GM12878 (cell line): ENCODE data around the gene CCDC182. TPM values are rescaled to one million over a fixed set of nuclear protein-coding genes. Genes with fewer than 3 reads are reported as not detected.

Source experiments
- ATAC-seq: fragments of 200-7000 bp; cut with Tn5 transposase; 3 replicates; pipeline ENCODE4 v1.9.1; 2020; ENCODE audit warnings: mild to moderate bottlenecking, moderate library complexity
- BruUV-seq: library from RNA; stranded (reverse); fragments of 400-500 nt; replicated peaks from 2 replicates; lab custom pipeline; 2021; lab: Mats Ljungman, UMichigan
- CTCF ChIA-PET: fragments of 300-600 bp; sonication (Branson Sonifier 250); formaldehyde crosslinking; extraction: SDS; loops from one replicate; lab custom pipeline; 2021; ENCODE audit warnings: inconsistent platforms; lab: Yijun Ruan, JAX
- POLR2A ChIA-PET: fragments of 350-600 bp; formaldehyde crosslinking; extraction: SDS; loops from one replicate; lab custom pipeline; 2021; ENCODE audit warnings: inconsistent platforms; lab: Charles Lee
- RAD21 ChIA-PET: fragments of 300-600 bp; sonication (Branson Sonifier 250); formaldehyde crosslinking; loops from one replicate; lab custom pipeline; 2023; ENCODE audit warnings: antibody characterized with exemption; ENCODE audit not compliant: unreplicated experiment; lab: Charles Lee
- SMC1A ChIA-PET: fragments of 300-600 bp; sonication (Branson Sonifier 250); formaldehyde crosslinking; loops from one replicate; lab custom pipeline; 2023; ENCODE audit not compliant: unreplicated experiment, uncharacterized antibody; lab: Charles Lee
- DNase-seq: peaks from one replicate; pipeline ENCODE4 v3.0.0-alpha.2; 2011; ENCODE audit warnings: low read depth, low spot score
- FAIRE-seq: peaks from 3 replicates; lab custom pipeline; 2011; peaks lifted over from hg19 to GRCh38; lab: Jason Lieb, UNC
- H2AFZ ChIP-seq: 2 replicates; pipeline ENCODE4 v1.6.0; 2011; ENCODE audit warnings: low read depth, low read length, control low read depth; ENCODE audit not compliant: control insufficient read depth
- H3K27ac ChIP-seq: 2 replicates; pipeline ENCODE4 v1.5.1; 2011; ENCODE audit warnings: control low read depth; ENCODE audit not compliant: control insufficient read depth, insufficient read depth
- H3K27me3 ChIP-seq, 2 experiments: replicated peaks in 1 of 2; 2 replicates each; pipeline versions ENCODE4 v1.6.0 to v1.6.1; 2011; ENCODE audit warnings: low read length in 1 of 2; ENCODE audit not compliant: control insufficient read depth in 2 of 2, insufficient read depth in 2 of 2
- H3K36me3 ChIP-seq, 2 experiments: 2 replicates each; pipeline ENCODE4 v1.5.1; 2011; ENCODE audit warnings: low read length in 1 of 2; ENCODE audit not compliant: control insufficient read depth in 2 of 2, insufficient read depth in 2 of 2
- H3K4me1 ChIP-seq: 2 replicates; pipeline ENCODE4 v1.6.1; 2011; ENCODE audit warnings: mild to moderate bottlenecking, low read length, moderate library complexity, mixed read lengths; ENCODE audit not compliant: control insufficient read depth, insufficient read depth
- H3K4me2 ChIP-seq: 2 replicates; pipeline ENCODE4 v1.6.0; 2011; ENCODE audit warnings: control low read depth; ENCODE audit not compliant: control insufficient read depth, insufficient read depth
- H3K4me3 ChIP-seq: fragments of 200-600 bp; sonication (generic); 2 replicates; pipeline ENCODE4 v1.5.1; 2016
- H3K79me2 ChIP-seq: 2 replicates; pipeline ENCODE4 v1.6.0; 2011; ENCODE audit warnings: low read length; ENCODE audit not compliant: control insufficient read depth, insufficient read depth
- H3K9ac ChIP-seq: 2 replicates; pipeline ENCODE4 v1.8.0; 2011; ENCODE audit warnings: low read length, control low read depth, mixed read lengths; ENCODE audit not compliant: control insufficient read depth, insufficient read depth
- H3K9me3 ChIP-seq: replicated peaks from 3 replicates; pipeline ENCODE4 v1.5.1; 2011; ENCODE audit warnings: mild to moderate bottlenecking, low read length; ENCODE audit not compliant: control insufficient read depth, insufficient read depth
- H4K20me1 ChIP-seq: 2 replicates; pipeline ENCODE4 v1.6.0; 2011; ENCODE audit not compliant: control insufficient read depth, insufficient read depth
- CHD2 ChIP-seq: IDR thresholded peaks from 2 replicates; pipeline ENCODE4 v1.6.1; 2011; ENCODE audit warnings: low read depth, low read length, improper control_type of control experiment, borderline replicate concordance
- FOS ChIP-seq: IDR thresholded peaks from 3 replicates; pipeline ENCODE4 v1.6.1; 2011; ENCODE audit warnings: borderline replicate concordance; ENCODE audit not compliant: insufficient read length; ENCODE audit errors: extremely low read depth
- HDAC6 ChIP-seq: fragments of 200-600 bp; sonication (generic); IDR thresholded peaks from one replicate; pipeline ENCODE4 v1.8.0; 2017; ENCODE audit warnings: antibody characterized with exemption; ENCODE audit not compliant: unreplicated experiment
- JUNB ChIP-seq: IDR thresholded peaks from 2 replicates; pipeline ENCODE4 v1.6.1; 2016; ENCODE audit warnings: antibody characterized with exemption, mild to moderate bottlenecking
- KDM1A ChIP-seq: fragments of 200-600 bp; sonication (generic); IDR thresholded peaks from 2 replicates; pipeline ENCODE4 v1.6.1; 2016; ENCODE audit warnings: borderline replicate concordance
- MLLT1 ChIP-seq: fragments of 450-650 bp; IDR thresholded peaks from 2 replicates; pipeline ENCODE4 v1.6.1; 2016; ENCODE audit warnings: mild to moderate bottlenecking
- SRF ChIP-seq, 2 experiments: IDR thresholded peaks; 2 replicates each; pipeline ENCODE4 v1.6.1; 2011; ENCODE audit warnings: low read depth in 2 of 2, low read length in 2 of 2, mild to moderate bottlenecking in 1 of 2, moderate library complexity in 1 of 2
- SUZ12 ChIP-seq: fragments of 200-600 bp; sonication (generic); IDR thresholded peaks from one replicate; pipeline ENCODE4 v1.6.1; 2018; ENCODE audit warnings: antibody characterized with exemption, mild to moderate bottlenecking; ENCODE audit not compliant: unreplicated experiment
- TCF3 ChIP-seq: IDR thresholded peaks from 2 replicates; pipeline ENCODE4 v1.6.1; 2012; ENCODE audit warnings: low read depth, mild to moderate bottlenecking, low read length, borderline replicate concordance; ENCODE audit not compliant: insufficient read depth
- TCF7 ChIP-seq: IDR thresholded peaks from 2 replicates; pipeline ENCODE4 v1.6.1; 2014; ENCODE audit warnings: antibody characterized with exemption, borderline replicate concordance
- ZNF217 ChIP-seq: fragments of 450-650 bp; IDR thresholded peaks from 2 replicates; pipeline ENCODE4 v1.6.1; 2017; ENCODE audit warnings: antibody characterized with exemption, mild to moderate bottlenecking
- ZNF274 ChIP-seq: IDR thresholded peaks from one replicate; pipeline ENCODE4 v1.8.0; 2011; ENCODE audit not compliant: insufficient read length, insufficient read depth
- ZNF384 ChIP-seq: IDR thresholded peaks from 2 replicates; pipeline ENCODE4 v1.6.1; 2012; ENCODE audit warnings: low read depth, mild to moderate bottlenecking, low read length, improper control_type of control experiment, borderline replicate concordance
- WGBS: methylation state at CpG from one replicate; pipeline ENCODE4 v1.1.6; 2016; ENCODE audit warnings: low lambda C conversion rate; ENCODE audit not compliant: insufficient replicate concordance, insufficient coverage; ENCODE audit errors: missing lambda C conversion rate; 5-methylcytosine and 5-hydroxymethylcytosine counted together
- in situ Hi-C: fragments of 300-500 bp; cut with MboI; formaldehyde crosslinking; loops from 9 replicates; pipeline ENCODE4 v1.14.3; 2018; ENCODE audit warnings: mixed read lengths
- intact Hi-C: fragments of 100-400 bp; cut with micrococcal nuclease; formaldehyde crosslinking; loops from one replicate; pipeline ENCODE4 v1.14.2; 2022; ENCODE audit not compliant: unreplicated experiment
- polyA plus RNA-seq, 11 experiments: library from polyadenylated mRNA; depleted of rRNA in 4 of 11; unstranded in 6 of 11; stranded (reverse) in 5 of 11; fragments of >200 nt; fragmentation: Nextera tagmentation in 4 of 11; fragmentation: Illumina TruSeq in 1 of 11; extraction: Ambion mirVana in 4 of 11; extraction: Trizol in 1 of 11; gene quantifications; 1 replicate in 1 of 11; 2 replicates in 10 of 11; pipeline versions ENCODE4 v1.2.1 to v1.2.3, GENCODE V29; 2011 to 2016; ENCODE audit warnings: inconsistent platforms in 2 of 11, missing spikeins in 2 of 11, low read depth in 1 of 11
- total RNA-seq, 4 experiments: library from RNA; depleted of rRNA in 3 of 4; stranded (reverse); fragments of >200 nt in 3 of 4; fragmentation: Illumina TruSeq in 1 of 4; extraction: Trizol in 1 of 4; gene quantifications; 2 replicates each; pipeline versions ENCODE4 v1.2.1 to v1.2.3, GENCODE V29; 2013 to 2021

CCDC182 gene
- total and polyA plus RNA-seq, 10 of the 15 experiments (the other 5 are each of a cell fraction or from before 2014, with no cell fraction given), result not detected

DNA sequence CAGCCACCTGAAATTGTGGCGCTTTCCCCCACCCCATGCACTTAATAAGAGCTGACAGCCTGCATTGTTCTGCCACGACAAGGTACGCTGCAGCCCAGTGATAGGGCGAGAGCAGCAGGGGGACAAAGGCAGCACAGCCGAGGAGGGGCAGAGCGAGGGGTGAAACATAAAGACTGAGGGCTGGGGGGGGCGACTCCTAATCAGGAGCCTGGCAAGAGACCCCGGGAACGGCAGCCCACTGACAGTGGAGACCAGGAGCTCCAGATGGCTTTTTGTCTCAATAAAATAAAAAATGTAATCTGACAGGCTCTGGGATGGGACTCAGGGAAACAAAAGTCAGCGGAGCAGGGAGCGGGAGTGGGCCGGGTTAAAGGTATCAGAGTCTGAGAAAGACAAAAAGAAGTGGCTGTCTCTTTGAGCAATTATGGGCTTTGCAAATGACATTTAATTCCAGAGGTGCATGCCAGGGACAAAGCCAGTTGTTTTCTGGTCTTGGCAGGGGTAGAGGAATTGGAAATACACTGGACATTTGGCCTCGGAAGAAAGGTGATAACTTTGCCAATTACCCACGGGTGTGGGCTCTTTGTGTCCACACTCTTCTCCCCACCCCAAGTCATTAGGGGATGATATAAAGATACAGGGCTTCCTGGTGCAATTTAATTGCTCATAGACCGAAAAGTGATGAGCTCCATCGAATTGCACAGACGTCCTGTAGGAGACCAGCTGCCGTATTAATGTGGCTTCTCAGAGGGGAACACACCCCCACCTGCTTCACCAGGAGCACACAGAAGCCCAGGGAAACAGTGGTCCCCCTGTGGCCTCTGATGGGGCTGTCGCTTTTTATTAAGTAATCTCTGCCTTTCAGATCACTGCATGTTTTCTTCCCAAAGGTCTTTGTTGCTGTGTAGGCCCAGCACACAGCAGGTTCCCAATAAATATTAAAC is 17.6 kb upstream of the CCDC182 start:
- ATAC-seq (no peak), DNase-seq (no peak), FAIRE-seq (no peak)
- no peaks in the 10 kb centered on the region for H3K9me3 ChIP-seq
- ChIA-PET CTCF (no interaction called here), SMC1A (interaction anchor here (0.6 kb wide), 1 partner anchor 633 kb away, joined by 4 read pairs; no protein-coding TSS in a partner anchor), RAD21 (no interaction called here), POLR2A (no interaction called here)
- H3K79me2 ChIP-seq, result no peaks in the 10 kb centered on the region
- H3K4me1 ChIP-seq, result no peaks in the 10 kb centered on the region
- no peak for TF ChIP-seq HDAC6
- TF ChIP-seq CHD2, result no peak
- no peak for TF ChIP-seq SRF (IDR thresholded peaks at IDR 0.05; ENCODE audit: low read depth in 2 of 2, low read length in 2 of 2)
- TF ChIP-seq ZNF217, result no peak
- no peak for TF ChIP-seq SUZ12
- TF ChIP-seq FOS, result no peak
- no peak for TF ChIP-seq KDM1A
- no peak for TF ChIP-seq TCF7
- no peak for TF ChIP-seq ZNF274
- TF ChIP-seq JUNB, result no peak
- no peak for TF ChIP-seq ZNF384
- TF ChIP-seq MLLT1, result no peak
- TF ChIP-seq TCF3, result no peak
- intact Hi-C loops (no loop called here), in situ Hi-C loops (no loop called here)
- H2AFZ ChIP-seq, result no peak overlapping the region
- no peak overlapping the region for H3K9ac ChIP-seq
- no peak overlapping the region for H3K27ac ChIP-seq
- no peak overlapping the region for H3K4me2 ChIP-seq
- peaks cover 0 to 2% of the 10 kb centered on the region in 2 experiments; a peak in 2 of 4 replicates for H3K27me3 ChIP-seq
- H3K36me3 ChIP-seq, result no peaks in the 10 kb centered on the region
- no TSS peak for BruUV-seq
- H3K4me3 ChIP-seq, result no peak overlapping the region
- 42% methylated on average over 19 of the region's 19 CpGs for WGBS
- H4K20me1 ChIP-seq, result no peaks in the 10 kb centered on the region
